Stimulated activated CD8-positive, alpha-beta memory T cell treated with anti-CD3 and anti-CD28 coated beads, Interleukin-4, amount 100 ng/mL, for 4 hours (primary cell): ENCODE results near the gene HS6ST2.
A peak's percentile ranks its signal among the peaks of the same experiment; 100 is the strongest.

Source experiments
- DNase-seq, 2 donors: peaks; one replicate each; pipeline ENCODE4 v3.0.0-alpha.2; 2020; ENCODE audit warnings: low read depth in 2 of 2, low spot score in 1 of 2

HS6ST2 gene

DNA sequence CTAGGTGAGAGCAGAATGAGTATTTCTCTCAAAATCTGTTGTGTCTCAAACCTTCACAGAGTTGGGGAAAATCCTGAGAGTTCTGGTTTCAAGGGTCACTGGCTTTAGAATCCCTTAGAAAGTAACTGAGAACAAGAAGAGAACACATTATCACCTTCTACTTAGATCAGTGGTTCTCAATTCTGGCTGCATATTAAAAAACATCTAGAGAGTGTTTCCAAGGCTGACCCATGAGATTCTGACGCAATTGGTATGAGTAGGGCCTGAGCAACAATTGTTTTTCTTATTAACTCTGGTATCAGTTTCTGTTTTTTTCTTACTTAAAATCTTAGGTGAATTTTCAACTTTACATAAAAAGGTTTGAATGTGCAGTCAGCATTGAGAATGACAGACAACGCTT lies 212.8 kb downstream of the HS6ST2 start:
- no peak for DNase-seq

DNA sequence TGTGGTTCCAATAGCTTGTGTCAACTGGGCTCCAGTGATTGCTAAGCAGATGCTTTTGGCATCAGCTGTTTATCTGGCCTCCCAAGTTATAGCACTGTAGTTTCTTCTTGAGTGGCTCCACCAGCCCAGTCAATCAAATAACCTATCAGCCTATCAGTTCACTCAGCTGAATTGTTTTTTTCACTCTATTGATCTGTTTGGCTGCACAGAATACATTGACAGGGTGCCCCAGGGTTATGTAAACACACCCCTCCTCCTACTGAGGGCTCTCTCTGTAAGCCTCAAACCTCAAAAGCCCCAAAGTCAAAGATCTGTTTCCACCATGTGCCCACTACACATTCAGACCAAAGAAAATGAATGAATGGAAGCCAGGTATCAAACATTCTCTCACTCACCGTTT lies 214.0 kb downstream of the HS6ST2 start:
- DNase-seq = no peak

DNA sequence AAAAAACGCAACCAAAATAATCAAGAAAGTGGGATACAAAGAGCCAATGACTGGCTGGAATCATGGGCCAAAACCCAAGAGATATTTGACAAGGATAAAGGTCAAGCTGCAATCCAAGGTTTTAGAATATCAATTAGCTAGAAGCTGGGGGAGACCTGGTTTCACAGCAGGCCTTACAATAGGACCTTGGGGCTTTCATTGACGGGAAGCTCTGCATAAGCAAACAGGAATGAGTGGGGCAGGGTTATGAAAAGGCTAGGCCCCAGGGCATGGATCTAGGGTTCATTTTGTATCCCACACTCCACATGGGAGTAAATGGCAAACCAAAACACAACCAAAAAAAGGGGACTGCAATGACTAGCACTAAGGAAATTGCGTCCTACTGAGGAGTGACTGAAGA lies 215.3 kb downstream of the HS6ST2 start:
- DNase-seq = no peak

DNA sequence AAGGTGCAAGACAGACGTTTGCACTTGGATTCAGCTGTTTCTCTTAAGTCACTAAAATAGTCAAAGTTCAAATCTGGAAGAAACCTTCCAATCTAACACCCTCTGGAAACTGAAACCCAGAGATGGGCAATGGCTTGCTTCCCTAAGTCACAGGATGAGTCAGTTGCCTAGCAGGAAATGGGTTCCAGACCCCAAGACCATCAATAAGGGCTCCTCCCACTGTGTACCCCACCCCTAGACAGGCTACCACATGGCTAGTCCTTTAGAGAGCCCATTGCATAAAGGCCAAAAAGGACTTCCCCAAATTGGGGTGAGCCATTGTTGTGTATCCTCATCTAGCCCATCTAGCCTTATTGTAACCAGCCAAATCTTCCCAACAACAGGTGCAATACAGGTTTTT lies 216.2 kb downstream of the HS6ST2 start:
- no peak for DNase-seq

DNA sequence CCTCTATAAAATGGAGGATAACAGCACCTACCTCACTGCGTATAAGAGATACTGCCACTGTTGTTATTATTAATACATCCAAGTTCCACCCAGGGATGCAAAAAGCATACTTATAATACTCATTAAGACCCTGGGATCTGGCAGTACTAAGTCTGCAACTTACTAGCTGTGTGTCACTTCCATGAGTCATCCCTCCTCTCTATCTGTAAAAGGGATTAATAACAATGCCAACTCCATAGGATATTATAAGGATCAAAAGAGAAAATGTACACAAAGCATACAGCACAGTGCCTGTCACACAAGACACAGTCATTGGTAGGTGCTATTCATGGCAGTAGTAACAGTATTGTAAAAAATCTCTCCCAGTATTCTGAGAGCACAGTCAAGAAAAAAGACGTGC lies 216.7 kb downstream of the HS6ST2 start:
- no peak for DNase-seq

DNA sequence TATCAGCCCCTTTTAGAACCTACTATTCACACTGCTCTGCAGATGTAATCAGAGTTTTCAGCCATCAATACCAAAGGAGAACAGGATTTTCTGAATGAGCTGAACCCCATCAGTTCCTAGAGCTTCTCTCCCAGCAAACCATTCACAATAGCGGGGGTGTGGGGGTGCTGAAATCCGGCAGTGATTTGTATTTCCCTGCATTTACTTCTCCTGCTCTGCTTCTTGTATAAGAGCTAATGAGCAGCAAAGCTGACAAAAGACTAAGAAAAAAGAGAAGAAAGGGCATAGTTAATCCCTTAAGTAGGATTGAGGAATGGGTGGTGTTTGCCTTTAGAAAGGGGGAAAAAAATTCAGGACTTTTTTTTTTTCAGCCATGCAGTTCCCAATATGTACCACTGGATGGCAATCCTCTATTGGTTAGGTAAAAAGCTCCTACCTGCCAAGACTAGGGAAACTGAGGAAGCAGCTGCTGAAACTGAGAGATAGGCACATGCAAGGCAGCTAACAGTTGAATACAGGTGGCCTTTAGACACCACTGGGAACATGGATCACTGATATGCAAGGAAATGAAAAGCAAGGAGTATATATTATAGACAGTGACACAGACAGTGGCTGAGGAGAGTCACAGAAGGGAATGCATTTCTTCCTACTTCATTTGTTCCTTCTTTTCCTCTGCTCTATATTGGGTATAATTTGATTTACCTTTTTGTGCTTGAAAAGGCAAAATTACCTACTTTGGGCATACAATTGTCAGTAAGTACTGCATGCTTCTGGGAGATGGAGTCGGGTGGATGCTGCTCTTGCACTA lies 217.9 kb downstream of the HS6ST2 start:
- no peak for DNase-seq

DNA sequence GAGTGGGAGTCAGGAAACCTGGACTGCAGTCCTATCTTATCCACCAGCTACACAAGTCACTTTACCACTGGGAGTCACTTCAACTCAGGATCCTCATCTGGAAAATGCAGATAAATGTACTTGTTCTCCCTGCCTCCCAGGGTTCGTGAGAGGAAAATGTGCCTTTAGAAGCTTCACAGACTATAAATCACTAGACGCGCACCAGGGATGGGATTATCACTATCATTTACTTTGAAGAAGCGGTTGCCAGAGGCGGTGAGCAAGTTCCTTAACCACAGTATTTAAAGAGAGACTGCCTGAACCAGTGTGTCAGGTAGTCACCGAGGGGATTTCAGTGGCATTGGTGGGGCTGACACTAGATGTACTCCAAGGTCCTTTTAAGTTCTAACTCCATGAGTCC lies 219.5 kb downstream of the HS6ST2 start:
- DNase-seq = no peak

DNA sequence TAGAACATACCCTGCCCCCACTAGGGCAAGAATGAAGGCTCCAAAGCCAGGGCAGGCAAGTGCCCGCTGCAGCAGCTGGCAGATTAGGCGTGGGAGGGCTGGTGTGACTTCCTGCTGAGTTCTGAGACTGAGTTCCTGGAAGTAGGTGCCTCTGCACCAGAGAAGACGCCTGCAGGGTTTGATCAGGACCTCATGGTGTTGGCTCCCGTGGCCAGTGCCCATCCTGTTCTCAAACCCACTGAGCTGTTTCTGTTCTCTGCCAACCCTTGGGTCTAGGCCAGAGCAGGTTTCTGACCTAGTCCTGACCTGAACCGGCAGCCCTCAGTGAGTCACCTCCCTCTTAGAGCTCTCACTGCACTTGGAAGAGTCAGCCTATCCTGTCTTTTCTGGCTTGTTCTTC lies 220.7 kb downstream of the HS6ST2 start:
- DNase-seq = peak in 1 of 2 donors; percentile 11

DNA sequence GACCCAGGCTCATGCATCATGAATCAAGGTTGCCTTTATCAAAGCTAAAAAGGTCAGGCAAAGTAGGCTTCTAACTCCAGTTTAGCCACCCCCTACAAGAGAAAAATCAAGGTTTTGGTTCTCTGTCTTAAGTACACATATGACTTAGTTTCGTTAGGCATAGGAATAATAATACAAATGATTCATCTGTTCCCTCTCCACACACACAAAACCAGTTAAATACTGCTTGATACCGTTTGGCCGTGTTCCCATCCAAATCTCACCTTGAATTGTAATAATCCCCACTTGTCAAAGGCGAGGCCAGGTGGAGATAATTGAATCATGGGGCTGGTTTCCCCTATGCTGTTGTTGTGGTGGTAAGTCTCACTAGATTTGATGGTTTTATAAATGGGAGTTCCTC lies 226.2 kb downstream of the HS6ST2 start:
- no peak for DNase-seq

DNA sequence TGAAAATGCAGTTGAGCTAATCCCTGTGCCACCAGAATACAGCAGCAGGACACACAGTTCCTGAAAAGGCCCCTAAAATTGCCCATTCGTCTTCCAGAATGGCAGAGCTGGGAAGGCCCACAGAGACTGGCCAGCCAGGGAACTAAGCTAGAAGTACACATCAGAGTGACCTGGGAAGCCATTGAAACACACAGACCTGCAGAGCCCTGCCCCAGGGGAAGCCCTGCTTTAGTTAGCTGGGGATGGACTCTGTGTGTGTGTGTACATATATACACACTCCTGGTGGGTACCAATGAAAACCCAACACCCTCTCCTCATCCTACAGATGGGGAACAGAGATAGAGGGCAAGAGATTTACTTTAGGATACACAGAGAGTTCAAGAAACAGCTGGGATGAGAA lies 227.7 kb downstream of the HS6ST2 start:
- DNase-seq = no peak

DNA sequence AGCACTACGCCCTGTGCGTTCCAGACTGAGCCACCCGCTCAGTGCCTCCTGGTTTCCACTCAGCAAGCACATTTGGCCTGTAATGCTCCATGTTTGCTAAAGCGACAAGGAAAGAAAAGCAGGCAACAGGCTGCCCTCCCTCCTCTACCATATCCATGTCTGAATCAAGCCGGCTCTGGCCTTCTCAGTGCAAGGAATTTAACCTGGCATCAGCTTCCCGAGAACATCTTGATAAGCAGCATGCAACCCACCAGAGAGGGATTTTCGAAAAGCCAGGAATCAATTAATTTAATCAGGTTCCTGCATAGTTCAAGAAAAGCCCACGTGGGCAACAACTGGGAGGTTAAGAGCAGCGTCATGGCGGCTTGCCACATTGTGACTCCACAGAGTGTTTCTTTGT lies 228.2 kb downstream of the HS6ST2 start:
- DNase-seq = no peak

DNA sequence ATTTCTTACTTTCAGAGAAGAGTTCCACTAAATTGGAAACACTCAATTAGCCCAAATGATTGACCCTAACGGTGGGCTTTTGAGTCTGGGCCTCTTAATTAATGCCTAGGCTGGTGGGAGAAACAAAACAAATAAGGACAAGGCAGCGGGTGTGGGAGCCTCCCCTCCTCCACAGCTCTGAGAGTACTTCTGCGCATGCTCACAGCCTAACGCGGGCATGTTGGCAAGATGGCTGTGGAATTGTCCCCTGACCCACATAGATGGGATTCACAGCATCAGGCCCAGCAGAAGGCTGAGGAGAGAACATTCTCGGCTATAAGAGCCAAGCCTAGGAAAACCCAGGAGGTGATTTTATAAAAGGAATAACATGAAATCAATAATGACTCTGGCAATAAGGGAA lies 230.1 kb downstream of the HS6ST2 start:
- DNase-seq = no peak

DNA sequence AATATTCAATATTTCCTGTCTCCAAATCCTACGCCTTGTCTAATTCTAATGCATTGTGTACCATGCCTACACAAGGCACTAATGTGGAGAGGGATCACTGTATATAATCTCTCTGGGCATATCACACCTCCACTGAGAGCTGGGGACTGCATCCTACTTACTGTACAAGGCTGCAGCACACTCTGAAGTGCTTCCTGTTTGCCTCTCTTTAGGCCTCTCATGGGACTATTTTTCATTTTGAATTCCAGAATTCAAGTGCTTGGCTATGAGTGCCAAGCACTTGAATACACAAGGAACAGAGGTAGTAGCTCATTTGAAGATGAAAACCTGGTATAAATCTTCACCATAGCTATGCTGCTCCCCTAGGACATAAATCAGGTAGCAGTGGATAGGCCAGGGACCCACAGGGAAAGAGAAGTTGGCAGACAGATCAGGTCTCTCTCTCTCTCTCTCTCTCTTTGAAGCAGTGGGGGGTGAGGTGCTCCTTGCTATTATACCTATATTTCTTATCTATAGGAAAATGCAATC lies 239.9 kb downstream of the HS6ST2 start:
- no peak for DNase-seq

DNA sequence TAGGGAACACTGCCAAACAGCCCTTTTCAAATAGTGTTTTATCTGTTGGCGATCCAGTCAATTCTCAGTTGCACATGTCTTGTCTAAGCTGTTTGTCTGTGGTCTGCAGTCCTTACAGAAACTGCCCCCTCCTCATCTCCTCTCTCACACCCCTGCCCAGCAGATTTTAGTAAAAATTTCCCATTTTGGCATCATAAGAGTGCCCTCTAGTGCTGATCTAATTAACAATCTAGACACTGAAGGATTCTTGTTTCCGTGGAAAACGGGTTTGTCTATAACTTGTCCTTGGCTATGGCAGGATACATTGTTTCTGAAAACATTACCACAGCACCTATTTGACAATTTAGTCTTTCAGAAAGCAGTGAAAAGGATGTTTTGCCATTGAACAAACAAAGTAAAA lies 242.4 kb downstream of the HS6ST2 start:
- no peak for DNase-seq

DNA sequence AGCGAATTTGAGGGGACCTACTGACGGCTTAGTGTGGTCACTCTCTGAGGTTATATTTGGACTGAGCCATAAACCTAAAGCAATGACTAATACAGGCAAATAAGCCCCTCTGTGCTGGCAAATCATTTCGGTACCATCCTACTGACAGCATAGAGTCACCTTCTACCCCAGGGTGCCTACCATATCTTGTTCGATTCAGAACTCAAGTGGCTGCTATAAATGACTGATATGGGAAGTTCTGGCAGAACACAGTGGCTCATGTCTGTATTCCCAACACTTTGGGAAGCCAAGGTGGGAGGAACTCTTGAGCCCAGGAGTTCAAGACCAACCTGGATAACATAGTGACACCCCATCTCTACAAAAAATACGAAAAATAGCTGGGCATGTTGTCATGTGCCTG lies 243.5 kb downstream of the HS6ST2 start:
- no peak for DNase-seq

DNA sequence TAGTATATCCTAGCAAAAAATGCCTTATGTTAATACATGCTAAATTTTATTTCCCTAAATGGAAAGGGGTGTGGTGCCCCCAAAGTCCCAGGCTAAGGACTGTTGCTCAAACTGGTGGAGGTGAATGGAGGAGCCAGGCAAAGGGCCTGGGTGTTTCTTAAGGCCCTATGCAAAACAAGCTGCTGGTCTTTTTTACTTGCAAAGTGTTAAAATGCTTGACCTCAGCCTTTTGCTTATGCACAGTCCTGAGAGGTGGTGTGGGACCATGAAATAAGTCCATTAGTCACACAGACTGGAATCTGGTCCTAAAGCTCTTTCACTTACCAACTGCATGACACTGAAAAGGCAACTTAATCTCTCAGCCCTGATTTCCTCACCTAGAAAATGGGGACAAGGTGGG lies 246.1 kb downstream of the HS6ST2 start:
- DNase-seq = no peak

DNA sequence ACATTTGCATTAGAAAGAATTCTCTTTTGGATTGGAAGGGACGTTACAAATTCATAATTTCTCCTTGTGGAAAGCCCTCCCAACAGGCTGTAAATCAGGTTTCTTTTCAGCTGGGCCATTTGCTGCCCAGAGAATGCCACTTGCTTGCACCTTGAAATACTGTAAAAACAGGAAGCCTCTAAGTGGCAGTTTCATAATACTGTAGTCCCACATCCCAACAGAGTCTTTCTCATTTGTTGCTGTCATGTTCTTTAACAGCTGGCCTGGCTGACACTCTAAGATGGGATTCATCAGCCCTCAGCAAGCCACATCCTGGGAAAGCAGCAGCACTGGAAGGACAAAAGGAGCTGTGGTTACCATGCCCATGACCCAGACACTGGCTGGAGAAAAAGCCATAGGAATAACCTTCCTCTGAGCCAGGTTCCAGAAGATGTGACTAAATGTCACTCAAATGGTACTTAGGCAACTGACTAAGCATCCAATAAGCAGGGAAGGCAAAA lies 247.7 kb downstream of the HS6ST2 start:
- DNase-seq = no peak

DNA sequence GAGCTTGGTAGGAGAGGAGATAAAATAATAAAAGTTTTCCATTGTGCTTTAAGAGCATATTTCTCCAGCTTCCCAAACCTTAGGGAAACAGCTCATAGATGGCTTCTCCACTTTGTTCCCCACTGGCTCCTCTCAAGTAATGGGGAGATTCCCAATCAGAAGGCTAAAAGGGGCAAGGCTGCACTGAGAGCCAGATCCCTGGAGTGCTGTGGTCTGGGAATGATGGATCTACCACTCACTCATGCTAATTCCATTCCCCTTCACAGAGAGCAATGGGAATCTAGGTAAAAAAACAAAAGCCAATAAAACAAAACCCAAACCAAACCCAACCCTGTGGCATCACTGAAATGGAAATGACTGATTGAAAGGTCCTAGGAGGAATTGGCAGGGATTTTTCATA lies 249.9 kb downstream of the HS6ST2 start:
- DNase-seq = no peak

DNA sequence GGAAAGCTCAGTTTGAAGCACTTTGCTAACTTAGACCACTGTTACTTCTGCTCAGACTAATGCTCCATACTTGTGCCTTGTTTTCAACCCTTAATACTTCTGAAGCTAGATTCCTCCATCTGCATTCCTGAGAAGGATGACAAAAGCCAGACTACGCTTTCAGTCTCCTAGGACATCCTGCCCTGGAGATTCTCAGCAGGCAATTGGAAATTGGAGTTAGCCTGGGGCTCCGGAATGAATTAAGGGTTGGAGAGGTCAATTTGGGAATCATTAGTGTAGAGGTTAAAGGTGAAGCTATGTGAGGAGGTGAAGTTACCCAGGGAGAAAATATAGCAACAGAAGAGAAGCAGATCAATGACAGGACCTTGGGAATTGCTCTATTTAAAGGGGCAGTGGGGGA lies 253.7 kb downstream of the HS6ST2 start:
- no peak for DNase-seq

DNA sequence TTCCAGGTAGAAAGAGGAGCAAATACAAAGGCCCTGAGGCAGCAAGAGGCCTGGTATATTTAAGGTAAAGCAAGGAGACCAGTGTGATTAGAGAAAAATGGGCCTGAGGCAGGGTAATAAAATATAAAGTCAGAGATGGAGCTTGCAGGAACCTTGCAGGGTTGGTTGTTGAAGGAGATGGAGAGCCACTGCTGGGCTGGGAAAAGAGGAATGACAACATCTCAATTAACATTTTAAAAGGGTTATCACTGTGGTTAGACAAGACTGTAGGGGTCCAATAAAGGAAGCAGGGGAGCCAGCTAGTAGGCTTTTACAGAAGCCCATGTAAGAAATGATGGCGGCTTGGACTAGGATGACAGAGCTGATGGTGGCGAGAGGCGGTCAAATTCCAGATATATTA lies 264.0 kb downstream of the HS6ST2 start:
- DNase-seq = no peak

DNA sequence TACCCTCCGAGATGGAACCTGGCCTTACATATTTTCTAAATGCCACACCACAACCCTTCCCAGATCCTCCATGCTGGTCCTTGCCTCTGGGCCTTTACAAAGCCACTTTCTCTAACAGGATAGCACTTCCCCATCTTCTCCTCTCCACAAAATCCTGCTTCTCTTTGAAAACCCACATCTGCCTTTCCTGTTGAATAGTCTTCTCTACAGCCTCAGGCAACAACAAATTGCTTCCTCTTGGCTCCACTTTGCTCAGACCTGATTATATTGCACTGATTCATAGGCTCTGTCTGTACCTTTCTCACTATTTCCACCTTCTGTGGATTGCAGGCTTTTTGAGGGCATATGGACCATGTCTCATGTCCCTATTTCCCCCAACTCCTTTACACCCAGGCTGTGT lies 265.9 kb downstream of the HS6ST2 start:
- DNase-seq = no peak

DNA sequence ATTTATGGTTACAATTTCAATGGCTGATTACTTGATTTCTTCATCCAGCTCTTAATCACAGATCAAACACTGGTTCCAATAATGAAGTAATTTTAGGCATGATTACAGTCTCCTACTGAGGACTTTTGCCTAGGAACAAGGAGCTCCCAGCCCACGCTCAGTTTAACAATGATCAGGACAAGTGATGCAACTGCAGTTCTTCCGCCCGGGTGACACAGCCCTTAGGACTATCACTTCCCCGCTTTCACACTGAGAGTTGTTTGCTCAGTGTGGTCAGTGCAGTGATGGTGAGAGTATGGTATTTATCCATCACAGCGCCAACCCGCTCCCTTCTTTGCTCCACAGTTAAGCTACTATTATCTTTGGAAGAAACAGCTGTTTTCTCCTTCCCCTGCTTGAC lies 266.4 kb downstream of the HS6ST2 start:
- no peak for DNase-seq
